Muscle of arm (tissue), 12 donors: ENCODE data around the gene KRT5. TPM values are rescaled to one million over a fixed set of nuclear protein-coding genes. Genes with fewer than 3 reads are reported as not detected.

Experiments used
- DNase-seq: peaks from one replicate; pipeline ENCODE4 v3.0.0-alpha.2; 2013
- polyA plus RNA-seq, 12 donors: library from polyadenylated mRNA; unstranded; fragments of 120-200 nt; gene quantifications; one replicate each; pipeline ENCODE4 v1.2.1, GENCODE V29; 2013; ENCODE audit not compliant: insufficient read length in 12 of 12

Gene KRT5
- polyA plus RNA-seq, 12 donors, result 0.07 to 1,328 (median 2.6) TPM; not detected in 2

GRCh38 chr12:52539083-52539820 is 19.1 kb upstream of the KRT5 start:
- DNase-seq, result peak; percentile 59

GRCh38 chr12:52537101-52537500 is 16.9 kb upstream of the KRT5 start:
- no peak for DNase-seq

GRCh38 chr12:52535574-52535973 is 15.4 kb upstream of the KRT5 start:
- DNase-seq, result no peak

GRCh38 chr12:52534482-52534881 is 14.3 kb upstream of the KRT5 start:
- DNase-seq, result no peak

GRCh38 chr12:52533686-52534470 is 13.7 kb upstream of the KRT5 start:
- DNase-seq, result no peak

GRCh38 chr12:52532636-52533035 is 12.4 kb upstream of the KRT5 start:
- no peak for DNase-seq

GRCh38 chr12:52531566-52532300 is 11.5 kb upstream of the KRT5 start:
- DNase-seq, result no peak

- no peak for DNase-seq
Observed at GRCh38 chr12:52530905-52531304, 10.7 kb upstream of the KRT5 start.

- no peak for DNase-seq
Observed at GRCh38 chr12:52530366-52530765, 10.2 kb upstream of the KRT5 start.

GRCh38 chr12:52529846-52530245 is 9.7 kb upstream of the KRT5 start:
- DNase-seq, result no peak

- no peak for DNase-seq
Observed at GRCh38 chr12:52529417-52529816, 9.2 kb upstream of the KRT5 start.

GRCh38 chr12:52528641-52529143 is 8.5 kb upstream of the KRT5 start:
- no peak for DNase-seq

GRCh38 chr12:52527121-52527800 is 7.1 kb upstream of the KRT5 start:
- no peak for DNase-seq

- DNase-seq, result no peak
Observed at GRCh38 chr12:52526511-52526951, 6.3 kb upstream of the KRT5 start.

- no peak for DNase-seq
Observed at GRCh38 chr12:52525661-52526499, 5.7 kb upstream of the KRT5 start.

- DNase-seq, result no peak
Observed at GRCh38 chr12:52524898-52525591, 4.9 kb upstream of the KRT5 start.

GRCh38 chr12:52524241-52524897 is 4.2 kb upstream of the KRT5 start:
- no peak for DNase-seq

- DNase-seq, result no peak
Observed at GRCh38 chr12:52523824-52524223, 3.6 kb upstream of the KRT5 start.

GRCh38 chr12:52522346-52523011 is 2.3 kb upstream of the KRT5 start:
- DNase-seq, result no peak
